ENCODE data around the gene CUX1.

DNA sequence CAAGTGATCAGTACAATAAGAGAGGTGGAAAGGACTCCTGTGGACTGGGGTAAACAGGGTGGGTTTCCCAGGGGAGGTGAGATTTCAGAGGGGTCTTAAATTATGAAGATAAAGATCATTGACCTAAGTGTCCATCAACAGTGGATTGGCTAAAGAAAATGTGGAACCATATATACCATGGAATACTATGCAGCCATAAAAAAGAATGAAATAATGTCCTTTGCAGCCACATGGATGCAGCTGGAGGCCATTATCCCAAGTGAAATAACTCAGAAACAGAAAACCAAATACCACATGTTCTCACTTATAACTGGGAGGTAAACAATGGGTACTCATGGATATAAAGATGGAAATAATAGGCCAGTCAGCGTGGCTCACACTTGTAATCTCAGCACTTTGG lies 28.9 kb upstream of the CUX1 start:
- TF ChIP-seq KDM1A (CRISPR knock-in tag; IDR thresholded peaks at IDR 0.05) (no peak), MAFK (conservative IDR thresholded peaks at IDR 0.05 in 1 of 2, IDR thresholded peaks at IDR 0.05 in 1 of 2; ENCODE audit: low read length in 2 of 2) (no peak), ZFP82 (CRISPR knock-in tag; IDR thresholded peaks at IDR 0.05; ENCODE audit: borderline replicate concordance) (no peak), MXI1 (IDR thresholded peaks at IDR 0.05; ENCODE audit: borderline replicate concordance, low read depth, low read length) (no peak), ZNF674 (CRISPR knock-in tag; IDR thresholded peaks at IDR 0.05; ENCODE audit: low read depth) (no peak), XRCC5 (optimal IDR thresholded peaks at IDR 0.05; ENCODE audit: low read length) (no peak), ZNF781 (CRISPR knock-in tag; IDR thresholded peaks at IDR 0.05; ENCODE audit: borderline replicate concordance, not compliant biosample characterization) (no peak), SIN3B (IDR thresholded peaks at IDR 0.05; ENCODE audit: low read length) (no peak), DPF2 (CRISPR knock-in tag; IDR thresholded peaks at IDR 0.05; ENCODE audit: borderline replicate concordance, low read depth) (no peak), TARDBP (CRISPR knock-in tag; IDR thresholded peaks at IDR 0.05) (no peak), RELA (CRISPR knock-in tag; IDR thresholded peaks at IDR 0.05) (no peak)
- TF ChIP-seq, protein P1, sequence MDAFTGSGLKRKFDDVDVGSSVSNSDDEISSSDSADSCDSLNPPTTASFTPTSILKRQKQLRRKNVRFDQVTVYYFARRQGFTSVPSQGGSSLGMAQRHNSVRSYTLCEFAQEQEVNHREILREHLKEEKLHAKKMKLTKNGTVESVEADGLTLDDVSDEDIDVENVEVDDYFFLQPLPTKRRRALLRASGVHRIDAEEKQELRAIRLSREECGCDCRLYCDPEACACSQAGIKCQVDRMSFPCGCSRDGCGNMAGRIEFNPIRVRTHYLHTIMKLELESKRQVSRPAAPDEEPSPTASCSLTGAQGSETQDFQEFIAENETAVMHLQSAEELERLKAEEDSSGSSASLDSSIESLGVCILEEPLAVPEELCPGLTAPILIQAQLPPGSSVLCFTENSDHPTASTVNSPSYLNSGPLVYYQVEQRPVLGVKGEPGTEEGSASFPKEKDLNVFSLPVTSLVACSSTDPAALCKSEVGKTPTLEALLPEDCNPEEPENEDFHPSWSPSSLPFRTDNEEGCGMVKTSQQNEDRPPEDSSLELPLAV (CRISPR knock-in tag; conservative IDR thresholded peaks at IDR 0.05; ENCODE audit: low read depth), result no peak
- TF ChIP-seq, protein P2, sequence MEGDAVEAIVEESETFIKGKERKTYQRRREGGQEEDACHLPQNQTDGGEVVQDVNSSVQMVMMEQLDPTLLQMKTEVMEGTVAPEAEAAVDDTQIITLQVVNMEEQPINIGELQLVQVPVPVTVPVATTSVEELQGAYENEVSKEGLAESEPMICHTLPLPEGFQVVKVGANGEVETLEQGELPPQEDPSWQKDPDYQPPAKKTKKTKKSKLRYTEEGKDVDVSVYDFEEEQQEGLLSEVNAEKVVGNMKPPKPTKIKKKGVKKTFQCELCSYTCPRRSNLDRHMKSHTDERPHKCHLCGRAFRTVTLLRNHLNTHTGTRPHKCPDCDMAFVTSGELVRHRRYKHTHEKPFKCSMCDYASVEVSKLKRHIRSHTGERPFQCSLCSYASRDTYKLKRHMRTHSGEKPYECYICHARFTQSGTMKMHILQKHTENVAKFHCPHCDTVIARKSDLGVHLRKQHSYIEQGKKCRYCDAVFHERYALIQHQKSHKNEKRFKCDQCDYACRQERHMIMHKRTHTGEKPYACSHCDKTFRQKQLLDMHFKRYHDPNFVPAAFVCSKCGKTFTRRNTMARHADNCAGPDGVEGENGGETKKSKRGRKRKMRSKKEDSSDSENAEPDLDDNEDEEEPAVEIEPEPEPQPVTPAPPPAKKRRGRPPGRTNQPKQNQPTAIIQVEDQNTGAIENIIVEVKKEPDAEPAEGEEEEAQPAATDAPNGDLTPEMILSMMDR (CRISPR knock-in tag; IDR thresholded peaks at IDR 0.05), result no peak
- TF ChIP-seq, protein P3, sequence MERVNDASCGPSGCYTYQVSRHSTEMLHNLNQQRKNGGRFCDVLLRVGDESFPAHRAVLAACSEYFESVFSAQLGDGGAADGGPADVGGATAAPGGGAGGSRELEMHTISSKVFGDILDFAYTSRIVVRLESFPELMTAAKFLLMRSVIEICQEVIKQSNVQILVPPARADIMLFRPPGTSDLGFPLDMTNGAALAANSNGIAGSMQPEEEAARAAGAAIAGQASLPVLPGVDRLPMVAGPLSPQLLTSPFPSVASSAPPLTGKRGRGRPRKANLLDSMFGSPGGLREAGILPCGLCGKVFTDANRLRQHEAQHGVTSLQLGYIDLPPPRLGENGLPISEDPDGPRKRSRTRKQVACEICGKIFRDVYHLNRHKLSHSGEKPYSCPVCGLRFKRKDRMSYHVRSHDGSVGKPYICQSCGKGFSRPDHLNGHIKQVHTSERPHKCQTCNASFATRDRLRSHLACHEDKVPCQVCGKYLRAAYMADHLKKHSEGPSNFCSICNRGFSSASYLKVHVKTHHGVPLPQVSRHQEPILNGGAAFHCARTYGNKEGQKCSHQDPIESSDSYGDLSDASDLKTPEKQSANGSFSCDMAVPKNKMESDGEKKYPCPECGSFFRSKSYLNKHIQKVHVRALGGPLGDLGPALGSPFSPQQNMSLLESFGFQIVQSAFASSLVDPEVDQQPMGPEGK (CRISPR knock-in tag; IDR thresholded peaks at IDR 0.05), result no peak
